Neural crest cell (in vitro differentiated cells): Measurements from ENCODE around the gene HNRNPU. TPM values are rescaled to one million over a fixed set of nuclear protein-coding genes. Genes with fewer than 3 reads are reported as not detected.

ENCODE experiments used
- DNase-seq: peaks from one replicate; pipeline ENCODE4 v3.0.0; 2021; ENCODE audit warnings: low read depth, mixed read lengths, low spot score
- H3K27ac Mint-ChIP-seq: one replicate; pipeline ENCODE4 v1.8.0; 2021; ENCODE audit warnings: mild to moderate bottlenecking, mixed read lengths; ENCODE audit not compliant: unreplicated experiment
- H3K27me3 Mint-ChIP-seq: 2 replicates; pipeline ENCODE4 v1.8.0; 2021; ENCODE audit warnings: low read depth, mild to moderate bottlenecking, mixed read lengths
- H3K36me3 Mint-ChIP-seq: 2 replicates; pipeline ENCODE4 v1.8.0; 2021; ENCODE audit warnings: low read depth, mild to moderate bottlenecking, mixed read lengths
- H3K4me1 Mint-ChIP-seq: 2 replicates; pipeline ENCODE4 v1.8.0; 2021; ENCODE audit warnings: mixed read lengths
- H3K4me3 Mint-ChIP-seq: one replicate; pipeline ENCODE4 v1.8.0; 2021; ENCODE audit warnings: mild to moderate bottlenecking, mixed read lengths
- H3K9me3 Mint-ChIP-seq: 2 replicates; pipeline ENCODE4 v1.8.0; 2021; ENCODE audit warnings: mixed read lengths
- CTCF ChIP-seq: fragments of 200-600 bp; sonication (generic); conservative IDR thresholded peaks from 2 replicates; pipeline ENCODE4 v1.5.0; 2021; ENCODE audit warnings: antibody characterized with exemption, mild to moderate bottlenecking
- total RNA-seq: library from RNA; stranded (reverse); gene quantifications from 2 replicates; pipeline ENCODE4 v1.2.1, GENCODE V29; 2021

The HNRNPU gene
- total RNA-seq, 1 donor from 2014 or later: 695 TPM

- no peak overlapping the region for H3K27ac Mint-ChIP-seq
- no peaks in the 10 kb centered on the region for H3K27me3 Mint-ChIP-seq
- no peaks in the 10 kb centered on the region for H3K9me3 Mint-ChIP-seq
- no peak for DNase-seq
- H3K4me3 Mint-ChIP-seq: no peak overlapping the region
- TF ChIP-seq CTCF: no peak
- peaks cover 9% of the 10 kb centered on the region for H3K4me1 Mint-ChIP-seq
- no peaks in the 10 kb centered on the region for H3K36me3 Mint-ChIP-seq
Measured at GRCh38 chr1:244876228-244876910, 12.0 kb upstream of the HNRNPU start.

GRCh38 chr1:244874974-244875579 is 10.7 kb upstream of the HNRNPU start:
- H3K27ac Mint-ChIP-seq: no peak overlapping the region
- no peak for DNase-seq
- peaks cover 9% of the 10 kb centered on the region for H3K4me1 Mint-ChIP-seq
- TF ChIP-seq CTCF: no peak
- H3K36me3 Mint-ChIP-seq: no peaks in the 10 kb centered on the region
- H3K4me3 Mint-ChIP-seq: no peak overlapping the region
- H3K27me3 Mint-ChIP-seq: no peaks in the 10 kb centered on the region
- no peaks in the 10 kb centered on the region for H3K9me3 Mint-ChIP-seq

- Mint-ChIP-seq H3K36me3 (no peaks in the 10 kb centered on the region), H3K27me3 (no peaks in the 10 kb centered on the region), H3K4me1 (peaks cover 32% of the 10 kb centered on the region), H3K4me3 (no peak overlapping the region), H3K9me3 (no peaks in the 10 kb centered on the region), H3K27ac (no peak overlapping the region)
- no peak for TF ChIP-seq CTCF
- DNase-seq: no peak
Measured at GRCh38 chr1:244869950-244870349, 5.6 kb upstream of the HNRNPU start.

GRCh38 chr1:244869364-244869827 is 5.1 kb upstream of the HNRNPU start:
- Mint-ChIP-seq H3K27me3 (no peaks in the 10 kb centered on the region), H3K27ac (no peak overlapping the region), H3K9me3 (no peaks in the 10 kb centered on the region), H3K4me1 (peaks cover 35% of the 10 kb centered on the region), H3K36me3 (no peaks in the 10 kb centered on the region), H3K4me3 (no peak overlapping the region)
- TF ChIP-seq CTCF: no peak
- no peak for DNase-seq

- Mint-ChIP-seq H3K27ac (peak overlapping the region; percentile 91), H3K4me1 (peaks cover 35% of the 10 kb centered on the region), H3K4me3 (no peak overlapping the region), H3K27me3 (peaks cover 5% of the 10 kb centered on the region), H3K36me3 (no peaks in the 10 kb centered on the region), H3K9me3 (no peaks in the 10 kb centered on the region)
- DNase-seq: no peak
- no peak for TF ChIP-seq CTCF
Measured at GRCh38 chr1:244868484-244869363, 4.4 kb upstream of the HNRNPU start.
